Activated CD4-positive, alpha-beta T cell treated with anti-CD3 and anti-CD28 coated beads for 4 hours (primary cell): ENCODE results near the gene POU2F1.
"Not testable (repeated sequence)": the region's sequence is repeated elsewhere in the genome, so short reads cannot be mapped to it uniquely, and the experiment has no call there.

Experiments used
- DNase-seq, 2 donors: peaks; one replicate each; pipeline ENCODE4 v3.0.0-alpha.2; 2020

POU2F1 gene

DNA sequence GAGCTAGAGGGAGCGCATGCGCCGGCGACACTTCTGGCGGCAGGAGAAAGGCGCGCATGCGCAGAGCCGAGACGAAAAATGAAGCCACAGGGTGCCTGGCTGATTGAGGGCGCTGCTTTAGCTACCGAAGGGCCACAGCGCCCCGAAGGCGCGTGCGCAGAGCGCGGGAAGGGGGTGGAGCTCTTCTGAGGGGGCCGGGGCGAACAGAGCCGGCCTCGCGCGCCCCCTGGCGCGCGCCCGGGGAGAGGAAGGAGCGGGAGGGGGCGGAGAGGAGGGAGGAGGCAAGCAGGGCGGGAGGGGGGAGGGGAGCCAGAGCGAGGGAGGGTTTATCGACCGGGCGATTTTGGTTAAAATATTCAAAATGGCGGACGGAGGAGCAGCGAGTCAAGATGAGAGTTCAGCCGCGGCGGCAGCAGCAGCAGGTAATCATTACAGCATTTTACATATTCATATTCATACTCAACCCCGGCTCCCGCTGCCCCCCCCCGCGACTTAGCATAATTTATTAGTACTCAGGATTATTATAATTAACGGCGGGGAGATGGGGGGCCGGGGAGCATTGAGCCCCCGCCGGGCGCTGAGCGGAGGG is at the start of gene POU2F1:
TSS of gene POU2F1 (plus strand) at position 350 of the 589 bp plus-strand sequence. CDS start at position 362, 12 bp downstream.
- DNase-seq, result peak; percentile 99

- DNase-seq, result no peak
Measured at GRCh38 chr1:167171286-167171929, 49.3 kb upstream of the POU2F1 start.

DNA sequence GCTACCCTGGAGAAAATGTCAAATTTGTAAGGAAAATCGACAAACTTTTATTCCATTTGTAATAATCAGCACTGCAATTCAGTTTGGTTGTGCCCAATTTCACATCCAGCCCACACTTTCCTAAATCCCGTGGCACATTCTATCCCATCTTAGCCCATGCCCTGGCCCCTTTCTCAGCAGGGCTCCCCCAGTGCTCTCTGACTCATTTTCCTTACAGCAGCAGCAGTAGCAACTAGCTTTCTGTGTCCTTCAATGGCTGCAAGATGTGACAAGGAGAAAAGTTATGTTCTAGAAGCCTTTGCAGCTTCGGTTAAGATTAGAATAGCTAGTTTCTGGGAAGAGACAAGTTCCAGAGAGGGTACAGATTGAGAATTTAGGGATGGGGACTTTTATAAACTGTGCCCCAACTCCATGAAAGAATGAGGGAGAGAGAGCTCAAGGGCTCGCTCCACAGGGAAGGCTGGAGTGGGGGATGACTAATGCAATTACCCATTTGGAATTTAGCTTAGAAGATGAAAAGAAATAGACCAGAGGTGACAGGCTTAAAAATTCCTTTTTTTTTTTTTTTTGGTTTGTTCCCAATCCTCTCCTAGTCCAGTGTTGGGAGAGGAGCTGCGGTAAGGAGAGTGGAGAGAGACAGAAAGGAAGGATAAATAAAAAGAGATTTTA is 47.0 kb upstream of the POU2F1 start:
- DNase-seq, result no peak

GRCh38 chr1:167175901-167176300 is 44.8 kb upstream of the POU2F1 start:
- DNase-seq, result no peak

DNA sequence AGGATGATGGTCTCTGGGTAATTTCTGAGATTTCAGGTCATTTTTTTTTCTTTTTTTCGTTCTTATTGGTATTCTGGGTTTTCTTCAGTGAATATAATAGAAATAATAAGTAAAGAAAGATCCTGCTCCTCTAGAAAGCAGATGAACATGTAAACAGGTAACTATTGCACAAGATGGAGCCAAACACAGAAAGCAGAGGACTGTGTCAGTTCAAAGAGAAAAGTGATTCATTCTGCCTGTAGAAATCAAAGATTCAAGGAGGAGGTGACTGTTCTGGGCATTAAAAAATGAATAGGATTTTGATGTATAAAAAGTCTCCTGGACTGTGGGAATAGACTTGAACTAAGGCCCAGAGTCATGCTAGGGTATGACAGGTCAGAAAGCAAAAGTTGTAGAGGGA is 41.9 kb upstream of the POU2F1 start:
- no peak for DNase-seq

DNA sequence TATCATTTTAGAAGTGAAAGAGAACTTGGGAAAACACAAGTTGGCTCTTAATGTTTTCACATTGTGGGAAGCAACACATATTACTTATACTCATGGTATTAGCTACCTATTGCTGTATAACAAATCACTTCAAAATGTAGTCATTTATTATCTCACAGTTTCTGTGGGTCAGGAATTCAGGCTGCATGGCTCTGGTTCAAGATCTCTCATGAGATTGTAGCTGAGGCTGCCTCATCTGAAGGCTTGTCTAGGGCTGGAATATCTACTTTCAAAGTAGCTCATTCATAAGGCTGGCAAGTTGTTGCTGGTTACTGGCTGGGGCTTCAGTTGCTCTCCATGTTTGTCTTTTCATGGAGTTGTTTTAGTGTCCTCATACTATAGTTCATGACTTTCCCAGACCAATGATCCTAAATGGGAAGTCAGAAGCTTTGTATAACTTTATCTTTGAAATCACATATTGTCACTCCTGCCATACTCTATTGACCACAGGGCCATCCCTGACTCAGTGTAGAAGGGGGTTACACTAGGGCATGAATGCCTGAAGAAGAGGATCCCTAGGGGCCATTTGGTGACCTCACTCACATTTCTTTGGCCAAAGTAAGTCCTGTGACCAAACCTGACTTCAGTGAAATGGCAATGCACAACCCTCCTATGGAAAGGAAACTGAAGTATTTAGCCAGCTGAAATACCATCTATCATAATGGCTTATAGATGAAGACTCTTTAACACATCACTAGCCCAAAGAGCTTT is 37.9 kb upstream of the POU2F1 start:
- DNase-seq, result no peak

- no peak for DNase-seq
Measured at GRCh38 chr1:167184081-167184480, 36.6 kb upstream of the POU2F1 start.

GRCh38 chr1:167185062-167185461 is 35.6 kb upstream of the POU2F1 start:
- DNase-seq, result no peak

DNA sequence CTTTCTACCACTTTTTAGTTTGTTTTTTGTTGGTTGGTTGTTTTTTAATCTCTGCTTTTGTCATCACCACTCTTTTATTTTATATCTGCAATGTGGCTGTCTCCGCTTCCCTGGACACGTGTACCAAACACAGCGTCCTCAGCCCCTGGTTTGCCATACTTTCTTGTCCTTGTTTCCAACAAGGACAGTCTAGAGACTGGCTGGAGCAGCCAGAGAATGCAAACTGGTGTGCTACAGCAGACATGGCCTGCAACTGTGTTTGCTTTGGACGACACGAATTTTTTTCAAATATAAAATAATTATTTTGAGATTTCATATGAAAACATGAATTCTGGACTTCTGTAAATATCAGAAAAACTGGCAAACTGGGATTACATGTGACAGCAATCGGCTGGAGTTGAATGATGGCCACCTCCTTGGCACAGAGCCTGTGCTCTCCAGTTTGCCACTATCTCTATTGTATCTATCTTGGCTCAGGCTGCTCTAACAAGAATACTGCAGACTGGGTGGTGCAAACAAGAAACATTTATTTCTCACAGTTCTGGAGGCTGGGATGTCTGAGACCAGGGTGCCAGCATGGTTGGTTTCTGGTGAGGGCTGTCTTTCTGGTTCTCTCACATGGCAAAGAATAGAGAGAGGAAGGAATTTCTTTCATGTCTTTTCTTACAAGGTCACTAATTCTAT is 34.6 kb upstream of the POU2F1 start:
- no peak for DNase-seq

- DNase-seq, result no peak
Measured at GRCh38 chr1:167186771-167187170, 33.9 kb upstream of the POU2F1 start.

DNA sequence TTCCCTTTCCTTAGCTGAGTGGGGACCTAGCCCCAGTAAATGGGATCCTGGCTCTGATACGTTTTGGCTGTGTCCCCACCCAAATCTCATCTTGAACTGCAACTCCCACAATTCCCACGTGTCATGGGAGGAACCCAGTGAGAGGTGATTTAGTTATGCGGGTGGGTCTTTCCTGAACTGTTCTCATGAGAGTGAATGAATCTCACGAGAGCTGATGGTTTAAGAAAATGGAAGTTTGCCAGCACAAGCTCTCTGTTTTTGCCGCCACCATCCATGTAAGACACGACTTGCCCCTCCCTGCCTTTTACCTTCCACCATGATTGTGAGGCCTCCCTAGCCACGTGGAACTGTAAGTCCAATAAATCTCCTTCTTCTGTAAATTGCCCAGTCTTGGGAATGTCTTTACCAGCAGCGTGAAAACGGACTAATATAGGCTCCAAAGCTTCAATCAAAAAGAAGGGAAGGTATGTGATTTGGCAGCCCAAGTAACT is 29.9 kb upstream of the POU2F1 start:
- DNase-seq, result no peak

DNA sequence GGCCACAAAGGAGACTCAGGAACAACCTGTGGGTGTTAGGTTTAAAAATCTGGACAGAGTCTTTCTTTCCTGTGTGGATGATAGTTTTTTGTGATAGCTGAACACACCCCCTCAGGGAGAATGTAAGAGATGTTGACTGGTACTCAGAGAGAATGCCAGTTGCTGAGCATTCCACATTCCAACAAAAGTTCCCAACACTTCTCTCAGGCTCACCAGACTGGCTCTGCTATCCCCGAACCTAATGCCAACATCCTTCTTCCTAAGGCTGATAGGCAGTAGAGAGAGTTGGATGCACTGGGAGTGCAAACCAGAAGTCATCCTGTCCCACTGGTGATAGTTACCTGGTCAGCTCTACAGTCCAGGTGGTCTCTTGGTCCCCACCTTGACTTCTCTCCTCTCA is 28.7 kb upstream of the POU2F1 start:
- DNase-seq, result no peak

DNA sequence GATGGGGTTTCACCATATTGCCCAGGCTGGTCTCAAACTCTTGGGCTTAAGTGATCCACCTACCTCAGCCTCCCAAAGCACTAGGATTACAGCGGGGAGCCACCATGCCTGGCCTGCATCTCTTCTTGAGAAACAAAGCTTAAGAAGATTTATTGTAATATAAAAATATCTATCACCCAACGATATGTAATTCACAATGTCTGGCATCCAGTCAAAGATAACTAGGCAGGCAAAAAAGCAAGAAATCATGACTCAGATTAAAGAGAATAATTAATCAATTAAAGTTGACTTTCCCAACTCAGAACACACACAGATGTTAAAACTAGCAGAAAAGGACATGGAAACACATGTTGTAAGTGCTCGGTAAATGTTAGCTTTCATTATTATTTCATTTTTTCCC is 26.5 kb upstream of the POU2F1 start:
- DNase-seq, result no peak

DNA sequence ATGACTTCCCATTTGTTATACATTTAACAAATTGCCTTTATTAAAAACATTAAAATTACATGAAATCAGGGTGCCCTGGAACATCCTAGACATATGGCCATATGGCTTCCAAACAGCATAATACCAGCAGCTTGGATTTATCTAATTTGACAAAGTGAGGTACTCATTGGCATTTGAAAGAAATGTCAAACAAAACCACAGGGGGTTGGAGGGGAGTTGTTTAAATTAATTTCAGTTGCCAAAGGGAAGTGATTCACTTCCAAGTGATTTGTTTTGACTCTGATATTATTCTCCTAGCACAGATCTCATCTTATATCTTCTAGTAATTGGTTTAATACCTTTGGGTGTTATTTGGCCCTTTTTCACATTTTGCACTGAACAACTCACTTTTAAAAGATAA is 24.5 kb upstream of the POU2F1 start:
- DNase-seq, result no peak

- no peak for DNase-seq
Measured at GRCh38 chr1:167197236-167197635, 23.4 kb upstream of the POU2F1 start.

DNA sequence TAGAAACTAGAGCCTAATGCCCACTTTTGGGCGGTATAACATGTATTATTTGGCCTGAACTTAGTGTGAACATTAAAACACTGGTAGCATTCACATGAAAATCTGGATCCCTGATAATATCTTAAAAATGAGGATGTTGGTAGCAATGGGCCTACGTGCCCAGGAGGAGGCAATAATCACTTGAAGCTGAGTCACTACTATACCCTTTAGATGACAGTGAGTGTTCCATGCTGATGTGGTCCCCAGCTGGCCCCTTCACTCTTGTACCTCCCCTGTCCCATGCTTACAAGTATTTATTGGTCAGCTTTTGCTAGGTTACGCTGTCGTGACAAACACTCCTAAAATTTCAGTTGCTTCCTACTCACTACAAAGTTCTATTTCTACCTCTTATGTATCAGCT is 23.0 kb upstream of the POU2F1 start:
- DNase-seq, result no peak

- DNase-seq, result no peak
Measured at GRCh38 chr1:167198518-167199133, 22.1 kb upstream of the POU2F1 start.

- no peak for DNase-seq
Measured at GRCh38 chr1:167199656-167200055, 21.0 kb upstream of the POU2F1 start.

- no peak for DNase-seq
Measured at GRCh38 chr1:167200272-167200671, 20.4 kb upstream of the POU2F1 start.

- no peak for DNase-seq
Measured at GRCh38 chr1:167200749-167201148, 19.9 kb upstream of the POU2F1 start.

- DNase-seq, result no peak
Measured at GRCh38 chr1:167202049-167202448, 18.6 kb upstream of the POU2F1 start.

GRCh38 chr1:167205306-167206050 is 15.2 kb upstream of the POU2F1 start:
- DNase-seq, result not testable (repeated sequence)
